HCT116 (cell line): ENCODE results near the gene GPHN. TPM values are rescaled to one million over a fixed set of nuclear protein-coding genes. Genes with fewer than 3 reads are reported as not detected.

ENCODE experiments used
- ATAC-seq: fragments of 200-7000 bp; cut with Tn5 transposase; 2 replicates; pipeline ENCODE4 v1.9.1; 2020; ENCODE audit warnings: mild to moderate bottlenecking, moderate library complexity
- BruUV-seq: library from RNA; stranded (reverse); fragments of 400-500 nt; replicated peaks from 2 replicates; lab custom pipeline; 2021; lab: Mats Ljungman, UMichigan
- CTCF ChIA-PET: fragments of 300-600 bp; sonication (Branson Sonifier 250); formaldehyde crosslinking; loops from one replicate; lab custom pipeline; 2021; ENCODE audit warnings: antibody characterized with exemption; lab: Charles Lee
- POLR2A ChIA-PET: fragments of 300-600, 350-600 bp; sonication (Branson Sonifier 250); formaldehyde crosslinking; loops from one replicate; lab custom pipeline; 2021; ENCODE audit warnings: antibody characterized with exemption; lab: Charles Lee
- RAD21 ChIA-PET, 2 experiments: fragments of 300-600 bp; sonication (Branson Sonifier 250); formaldehyde crosslinking; loops; one replicate each; lab custom pipeline; 2023; ENCODE audit warnings: low total read pairs in 2 of 2; ENCODE audit not compliant: uncharacterized antibody in 2 of 2, unreplicated experiment in 2 of 2, low non-redundant PET in 1 of 2; lab: Charles Lee
- DNase-seq: peaks from one replicate; pipeline ENCODE4 v3.0.0-alpha.2; 2010; ENCODE audit warnings: low read depth, low spot score
- H2AFZ ChIP-seq: fragments of 200-600 bp; shearing (Covaris generic), sonication (generic); 2 replicates; pipeline ENCODE4 v1.6.1; 2017; ENCODE audit warnings: low read depth, mixed run types, mixed read lengths, antibody characterized with exemption, low read length; ENCODE audit not compliant: poor library complexity, severe bottlenecking
- H3K27ac ChIP-seq: 2 replicates; pipeline ENCODE4 v1.5.1; 2012; ENCODE audit warnings: low read depth, low read length
- H3K27me3 ChIP-seq: fragments of 200-600 bp; sonication (generic); 2 replicates; pipeline ENCODE4 v1.6.1; 2016; ENCODE audit warnings: mixed run types, low read length, mixed read lengths; ENCODE audit not compliant: insufficient read depth
- H3K36me3 ChIP-seq, 2 experiments: fragments of 200-500 bp in 1 of 2; fragments of 200-600 bp in 1 of 2; sonication (Bioruptor generic) in 1 of 2; sonication (generic) in 1 of 2; 2 replicates each; pipeline versions ENCODE4 v1.5.1 to v1.6.1; 2014 to 2016; ENCODE audit warnings: low read length in 2 of 2, inconsistent platforms in 1 of 2, mixed read lengths in 1 of 2, mixed run types in 1 of 2; ENCODE audit not compliant: insufficient read depth in 2 of 2, control insufficient read depth in 1 of 2
- H3K4me1 ChIP-seq, 2 experiments: fragments of 200-600 bp in 1 of 2; sonication (generic) in 1 of 2; 2 replicates each; pipeline versions ENCODE4 v1.5.1 to v1.6.1; 2012 to 2017; ENCODE audit warnings: low read length in 2 of 2, inconsistent platforms in 1 of 2, mild to moderate bottlenecking in 1 of 2, mixed read lengths in 1 of 2, mixed run types in 1 of 2, moderate library complexity in 1 of 2; ENCODE audit not compliant: insufficient read depth in 2 of 2, control insufficient read depth in 1 of 2
- H3K4me2 ChIP-seq: fragments of 200-600 bp; sonication (generic); 2 replicates; pipeline ENCODE4 v1.6.1; 2017; ENCODE audit warnings: mixed run types, low read length, mixed read lengths
- H3K4me3 ChIP-seq, 2 experiments: fragments of 200-600 bp in 1 of 2; sonication (generic) in 1 of 2; replicated peaks in 1 of 2; 2 replicates each; pipeline ENCODE4 v1.5.1; 2011 to 2016; ENCODE audit warnings: low read length in 2 of 2, control low read depth in 1 of 2, low read depth in 1 of 2, mild to moderate bottlenecking in 1 of 2, mixed read lengths in 1 of 2, mixed run types in 1 of 2
- H3K79me2 ChIP-seq: fragments of 200-600 bp; sonication (generic); 2 replicates; pipeline ENCODE4 v1.6.1; 2017; ENCODE audit warnings: mild to moderate bottlenecking, mixed run types, low read length, moderate library complexity, mixed read lengths; ENCODE audit not compliant: insufficient read depth
- H3K9ac ChIP-seq: fragments of 200-600 bp; sonication (generic); 2 replicates; pipeline ENCODE4 v1.6.1; 2016; ENCODE audit warnings: low read length, mixed read lengths
- H3K9me2 ChIP-seq: fragments of 200-600 bp; sonication (generic), shearing (Covaris generic); 2 replicates; pipeline ENCODE4 v1.6.1; 2017; ENCODE audit warnings: mixed run types, mild to moderate bottlenecking, moderate library complexity; ENCODE audit not compliant: insufficient read depth
- H3K9me3 ChIP-seq, 2 experiments: fragments of 200-500 bp in 1 of 2; fragments of 200-600 bp in 1 of 2; sonication (Bioruptor generic) in 1 of 2; sonication (generic) in 1 of 2; 2 replicates each; pipeline ENCODE4 v1.6.1; 2014 to 2017; ENCODE audit warnings: low read length in 2 of 2, mixed read lengths in 2 of 2, inconsistent platforms in 1 of 2, low read depth in 1 of 2, mild to moderate bottlenecking in 1 of 2, mixed run types in 1 of 2, moderate library complexity in 1 of 2; ENCODE audit not compliant: control insufficient read depth in 1 of 2, insufficient read depth in 1 of 2
- H4K20me1 ChIP-seq: fragments of 200-600 bp; sonication (generic), shearing (Covaris generic); 2 replicates; pipeline ENCODE4 v1.6.1; 2017; ENCODE audit warnings: mixed run types, mild to moderate bottlenecking, moderate library complexity; ENCODE audit not compliant: insufficient read depth
- CBX3 ChIP-seq: IDR thresholded peaks from 2 replicates; pipeline ENCODE4 v1.6.1; 2012; ENCODE audit warnings: low read depth
- CEBPB ChIP-seq: IDR thresholded peaks from 2 replicates; pipeline ENCODE4 v1.6.1; 2012; ENCODE audit warnings: low read depth
- EGR1 ChIP-seq: IDR thresholded peaks from 2 replicates; pipeline ENCODE4 v1.6.1; 2012; ENCODE audit warnings: low read depth
- ELF1 ChIP-seq: IDR thresholded peaks from 2 replicates; pipeline ENCODE4 v1.6.1; 2012; ENCODE audit warnings: low read depth, borderline replicate concordance
- EZH2 ChIP-seq: fragments of 200-600 bp; sonication (generic); IDR thresholded peaks from 2 replicates; pipeline ENCODE4 v1.6.1; 2017; ENCODE audit warnings: antibody characterized with exemption, mixed run types
- FOSL1 ChIP-seq: IDR thresholded peaks from 2 replicates; pipeline ENCODE4 v1.6.1; 2012; ENCODE audit warnings: low read depth
- JUND ChIP-seq: IDR thresholded peaks from 2 replicates; pipeline ENCODE4 v1.6.1; 2012
- POLR2AphosphoS5 ChIP-seq: IDR thresholded peaks from 2 replicates; pipeline ENCODE4 v1.6.1; 2011; ENCODE audit warnings: mild to moderate bottlenecking, low read depth, low read length, moderate library complexity
- SIN3A ChIP-seq: IDR thresholded peaks from 2 replicates; pipeline ENCODE4 v1.6.1; 2012; ENCODE audit warnings: low read depth
- SP1 ChIP-seq: IDR thresholded peaks from 2 replicates; pipeline ENCODE4 v1.6.1; 2012; ENCODE audit warnings: low read depth
- YY1 ChIP-seq: IDR thresholded peaks from 2 replicates; pipeline ENCODE4 v1.6.1; 2011; ENCODE audit warnings: low read length, low read depth, moderate library complexity, mild to moderate bottlenecking; ENCODE audit not compliant: insufficient replicate concordance; ENCODE audit errors: extremely low read depth
- ZFX ChIP-seq: fragments of 450-650 bp; IDR thresholded peaks from 2 replicates; pipeline ENCODE4 v1.6.1; 2017
- ZNF274 ChIP-seq: fragments of 200-500 bp; sonication (Bioruptor generic); IDR thresholded peaks from 2 replicates; pipeline ENCODE4 v1.6.1; 2014; ENCODE audit warnings: mild to moderate bottlenecking, low read depth, low read length, inconsistent platforms
- intact Hi-C: fragments of 100-400 bp; cut with micrococcal nuclease; formaldehyde crosslinking; loops from 2 replicates; pipeline ENCODE4 v1.10.0; 2022
- total RNA-seq: library from RNA; stranded (reverse); gene quantifications from one replicate; pipeline ENCODE4 v1.2.1, GENCODE V29; 2021; ENCODE audit not compliant: unreplicated experiment
- TF ChIP-seq, protein P1 (sequence below): IDR thresholded peaks from 2 replicates; pipeline ENCODE4 v1.6.1; 2012
- TF ChIP-seq, protein P2 (sequence below): IDR thresholded peaks from 2 replicates; pipeline ENCODE4 v1.6.1; 2012; ENCODE audit warnings: low read depth
- TF ChIP-seq, protein P3 (sequence below): IDR thresholded peaks from 2 replicates; pipeline ENCODE4 v1.6.1; 2011; ENCODE audit warnings: mild to moderate bottlenecking, low read length, moderate library complexity; ENCODE audit not compliant: insufficient replicate concordance; ENCODE audit errors: extremely low read depth
- TF ChIP-seq, protein P4 (sequence below), 3 experiments: fragments of 200-600 bp in 1 of 3; sonication (generic) in 1 of 3; IDR thresholded peaks in 2 of 3; conservative IDR thresholded peaks in 1 of 3; 2 replicates each; pipeline ENCODE4 v1.5.1; 2012 to 2017; ENCODE audit warnings: low read depth in 2 of 3, low read length in 2 of 3, antibody characterized with exemption in 1 of 3, borderline replicate concordance in 1 of 3, control low read depth in 1 of 3, mild to moderate bottlenecking in 1 of 3, mixed read lengths in 1 of 3, mixed run types in 1 of 3, moderate library complexity in 1 of 3; ENCODE audit not compliant: insufficient read depth in 1 of 3

GPHN gene
- total RNA-seq, 1 experiment from 2014 or later = 43.8 TPM

DNA sequence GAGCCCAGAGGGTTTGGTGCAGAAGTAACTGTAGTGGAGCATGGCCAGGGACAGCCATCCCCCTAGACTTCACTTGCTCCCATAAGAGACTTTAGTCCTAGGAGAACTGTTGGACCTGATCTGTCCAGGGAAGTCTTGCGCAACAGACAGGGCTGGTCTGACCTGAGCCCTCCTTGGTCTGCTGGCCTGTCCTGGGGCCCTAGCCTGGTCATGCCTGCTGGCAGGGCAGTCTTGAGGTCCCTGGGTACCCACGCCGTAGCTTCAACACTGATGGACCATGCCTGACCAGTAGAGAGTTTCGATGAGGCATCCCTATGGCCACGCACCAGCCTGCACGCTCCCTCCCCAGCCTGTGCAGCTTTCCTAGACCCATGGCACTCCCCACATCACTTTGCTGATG is 305.7 kb downstream of the GPHN start:
- no peak overlapping the region for H2AFZ ChIP-seq
- ChIA-PET CTCF (no interaction called here), POLR2A (no interaction called here), RAD21 (no interaction called here)
- intact Hi-C loops = no loop called here
- no peak for DNase-seq
- TF ChIP-seq, protein P1, sequence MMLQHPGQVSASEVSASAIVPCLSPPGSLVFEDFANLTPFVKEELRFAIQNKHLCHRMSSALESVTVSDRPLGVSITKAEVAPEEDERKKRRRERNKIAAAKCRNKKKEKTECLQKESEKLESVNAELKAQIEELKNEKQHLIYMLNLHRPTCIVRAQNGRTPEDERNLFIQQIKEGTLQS = no peak
- TF ChIP-seq POLR2AphosphoS5 = no peak
- TF ChIP-seq JUND = no peak
- TF ChIP-seq, protein P2, sequence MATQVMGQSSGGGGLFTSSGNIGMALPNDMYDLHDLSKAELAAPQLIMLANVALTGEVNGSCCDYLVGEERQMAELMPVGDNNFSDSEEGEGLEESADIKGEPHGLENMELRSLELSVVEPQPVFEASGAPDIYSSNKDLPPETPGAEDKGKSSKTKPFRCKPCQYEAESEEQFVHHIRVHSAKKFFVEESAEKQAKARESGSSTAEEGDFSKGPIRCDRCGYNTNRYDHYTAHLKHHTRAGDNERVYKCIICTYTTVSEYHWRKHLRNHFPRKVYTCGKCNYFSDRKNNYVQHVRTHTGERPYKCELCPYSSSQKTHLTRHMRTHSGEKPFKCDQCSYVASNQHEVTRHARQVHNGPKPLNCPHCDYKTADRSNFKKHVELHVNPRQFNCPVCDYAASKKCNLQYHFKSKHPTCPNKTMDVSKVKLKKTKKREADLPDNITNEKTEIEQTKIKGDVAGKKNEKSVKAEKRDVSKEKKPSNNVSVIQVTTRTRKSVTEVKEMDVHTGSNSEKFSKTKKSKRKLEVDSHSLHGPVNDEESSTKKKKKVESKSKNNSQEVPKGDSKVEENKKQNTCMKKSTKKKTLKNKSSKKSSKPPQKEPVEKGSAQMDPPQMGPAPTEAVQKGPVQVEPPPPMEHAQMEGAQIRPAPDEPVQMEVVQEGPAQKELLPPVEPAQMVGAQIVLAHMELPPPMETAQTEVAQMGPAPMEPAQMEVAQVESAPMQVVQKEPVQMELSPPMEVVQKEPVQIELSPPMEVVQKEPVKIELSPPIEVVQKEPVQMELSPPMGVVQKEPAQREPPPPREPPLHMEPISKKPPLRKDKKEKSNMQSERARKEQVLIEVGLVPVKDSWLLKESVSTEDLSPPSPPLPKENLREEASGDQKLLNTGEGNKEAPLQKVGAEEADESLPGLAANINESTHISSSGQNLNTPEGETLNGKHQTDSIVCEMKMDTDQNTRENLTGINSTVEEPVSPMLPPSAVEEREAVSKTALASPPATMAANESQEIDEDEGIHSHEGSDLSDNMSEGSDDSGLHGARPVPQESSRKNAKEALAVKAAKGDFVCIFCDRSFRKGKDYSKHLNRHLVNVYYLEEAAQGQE = no peak
- no peak for TF ChIP-seq EGR1
- TF ChIP-seq SIN3A = no peak
- no peak for TF ChIP-seq ELF1
- TF ChIP-seq ZNF274 = no peak
- TF ChIP-seq CBX3 = no peak
- TF ChIP-seq SP1 = no peak
- TF ChIP-seq ZFX = no peak
- TF ChIP-seq, protein P3, sequence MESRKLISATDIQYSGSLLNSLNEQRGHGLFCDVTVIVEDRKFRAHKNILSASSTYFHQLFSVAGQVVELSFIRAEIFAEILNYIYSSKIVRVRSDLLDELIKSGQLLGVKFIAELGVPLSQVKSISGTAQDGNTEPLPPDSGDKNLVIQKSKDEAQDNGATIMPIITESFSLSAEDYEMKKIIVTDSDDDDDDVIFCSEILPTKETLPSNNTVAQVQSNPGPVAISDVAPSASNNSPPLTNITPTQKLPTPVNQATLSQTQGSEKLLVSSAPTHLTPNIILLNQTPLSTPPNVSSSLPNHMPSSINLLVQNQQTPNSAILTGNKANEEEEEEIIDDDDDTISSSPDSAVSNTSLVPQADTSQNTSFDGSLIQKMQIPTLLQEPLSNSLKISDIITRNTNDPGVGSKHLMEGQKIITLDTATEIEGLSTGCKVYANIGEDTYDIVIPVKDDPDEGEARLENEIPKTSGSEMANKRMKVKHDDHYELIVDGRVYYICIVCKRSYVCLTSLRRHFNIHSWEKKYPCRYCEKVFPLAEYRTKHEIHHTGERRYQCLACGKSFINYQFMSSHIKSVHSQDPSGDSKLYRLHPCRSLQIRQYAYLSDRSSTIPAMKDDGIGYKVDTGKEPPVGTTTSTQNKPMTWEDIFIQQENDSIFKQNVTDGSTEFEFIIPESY = no peak
- TF ChIP-seq, protein P4, sequence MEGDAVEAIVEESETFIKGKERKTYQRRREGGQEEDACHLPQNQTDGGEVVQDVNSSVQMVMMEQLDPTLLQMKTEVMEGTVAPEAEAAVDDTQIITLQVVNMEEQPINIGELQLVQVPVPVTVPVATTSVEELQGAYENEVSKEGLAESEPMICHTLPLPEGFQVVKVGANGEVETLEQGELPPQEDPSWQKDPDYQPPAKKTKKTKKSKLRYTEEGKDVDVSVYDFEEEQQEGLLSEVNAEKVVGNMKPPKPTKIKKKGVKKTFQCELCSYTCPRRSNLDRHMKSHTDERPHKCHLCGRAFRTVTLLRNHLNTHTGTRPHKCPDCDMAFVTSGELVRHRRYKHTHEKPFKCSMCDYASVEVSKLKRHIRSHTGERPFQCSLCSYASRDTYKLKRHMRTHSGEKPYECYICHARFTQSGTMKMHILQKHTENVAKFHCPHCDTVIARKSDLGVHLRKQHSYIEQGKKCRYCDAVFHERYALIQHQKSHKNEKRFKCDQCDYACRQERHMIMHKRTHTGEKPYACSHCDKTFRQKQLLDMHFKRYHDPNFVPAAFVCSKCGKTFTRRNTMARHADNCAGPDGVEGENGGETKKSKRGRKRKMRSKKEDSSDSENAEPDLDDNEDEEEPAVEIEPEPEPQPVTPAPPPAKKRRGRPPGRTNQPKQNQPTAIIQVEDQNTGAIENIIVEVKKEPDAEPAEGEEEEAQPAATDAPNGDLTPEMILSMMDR (IDR thresholded peaks at IDR 0.05 in 2 of 3, conservative IDR thresholded peaks at IDR 0.05 in 1 of 3; ENCODE audit: borderline replicate concordance in 1 of 3, insufficient read depth in 1 of 3, low read depth in 2 of 3, low read length in 2 of 3) = no peak
- TF ChIP-seq EZH2 = no peak
- no peak for TF ChIP-seq CEBPB
- no peak for TF ChIP-seq YY1
- TF ChIP-seq FOSL1 = no peak
- H4K20me1 ChIP-seq = no peaks in the 10 kb centered on the region
- no peak for ATAC-seq
- no peak overlapping the region for H3K9ac ChIP-seq
- H3K27me3 ChIP-seq = no peaks in the 10 kb centered on the region
- H3K79me2 ChIP-seq = no peaks in the 10 kb centered on the region
- peaks cover 0 to 7% of the 10 kb centered on the region in 2 experiments; a peak in 1 of 4 replicates for H3K36me3 ChIP-seq
- no peak overlapping the region for H3K27ac ChIP-seq
- no TSS peak for BruUV-seq
- no peak overlapping the region for H3K4me3 ChIP-seq
- no peaks in the 10 kb centered on the region for H3K9me3 ChIP-seq
- H3K4me1 ChIP-seq = no peaks in the 10 kb centered on the region
- H3K9me2 ChIP-seq = no peaks in the 10 kb centered on the region
- H3K4me2 ChIP-seq = no peak overlapping the region
